HCT116 (cell line): ENCODE data around the gene ALDOC. TPM values are rescaled to one million over a fixed set of nuclear protein-coding genes. Genes with fewer than 3 reads are reported as not detected.

Experiments
- ATAC-seq: fragments of 200-7000 bp; cut with Tn5 transposase; 2 replicates; pipeline ENCODE4 v1.9.1; 2020; ENCODE audit warnings: mild to moderate bottlenecking, moderate library complexity
- BruUV-seq: library from RNA; stranded (reverse); fragments of 400-500 nt; replicated peaks from 2 replicates; lab custom pipeline; 2021; lab: Mats Ljungman, UMichigan
- CTCF ChIA-PET: fragments of 300-600 bp; sonication (Branson Sonifier 250); formaldehyde crosslinking; loops from one replicate; lab custom pipeline; 2021; ENCODE audit warnings: antibody characterized with exemption; lab: Charles Lee
- POLR2A ChIA-PET: fragments of 300-600, 350-600 bp; sonication (Branson Sonifier 250); formaldehyde crosslinking; loops from one replicate; lab custom pipeline; 2021; ENCODE audit warnings: antibody characterized with exemption; lab: Charles Lee
- RAD21 ChIA-PET, 2 experiments: fragments of 300-600 bp; sonication (Branson Sonifier 250); formaldehyde crosslinking; loops; one replicate each; lab custom pipeline; 2023; ENCODE audit warnings: low total read pairs in 2 of 2; ENCODE audit not compliant: uncharacterized antibody in 2 of 2, unreplicated experiment in 2 of 2, low non-redundant PET in 1 of 2; lab: Charles Lee
- DNase-seq: peaks from one replicate; pipeline ENCODE4 v3.0.0-alpha.2; 2010; ENCODE audit warnings: low read depth, low spot score
- H2AFZ ChIP-seq: fragments of 200-600 bp; shearing (Covaris generic), sonication (generic); 2 replicates; pipeline ENCODE4 v1.6.1; 2017; ENCODE audit warnings: low read depth, mixed run types, mixed read lengths, antibody characterized with exemption, low read length; ENCODE audit not compliant: poor library complexity, severe bottlenecking
- H3K27ac ChIP-seq: 2 replicates; pipeline ENCODE4 v1.5.1; 2012; ENCODE audit warnings: low read depth, low read length
- H3K27me3 ChIP-seq: fragments of 200-600 bp; sonication (generic); 2 replicates; pipeline ENCODE4 v1.6.1; 2016; ENCODE audit warnings: mixed run types, low read length, mixed read lengths; ENCODE audit not compliant: insufficient read depth
- H3K36me3 ChIP-seq, 2 experiments: fragments of 200-500 bp in 1 of 2; fragments of 200-600 bp in 1 of 2; sonication (Bioruptor generic) in 1 of 2; sonication (generic) in 1 of 2; 2 replicates each; pipeline versions ENCODE4 v1.5.1 to v1.6.1; 2014 to 2016; ENCODE audit warnings: low read length in 2 of 2, inconsistent platforms in 1 of 2, mixed read lengths in 1 of 2, mixed run types in 1 of 2; ENCODE audit not compliant: insufficient read depth in 2 of 2, control insufficient read depth in 1 of 2
- H3K4me1 ChIP-seq, 2 experiments: fragments of 200-600 bp in 1 of 2; sonication (generic) in 1 of 2; 2 replicates each; pipeline versions ENCODE4 v1.5.1 to v1.6.1; 2012 to 2017; ENCODE audit warnings: low read length in 2 of 2, inconsistent platforms in 1 of 2, mild to moderate bottlenecking in 1 of 2, mixed read lengths in 1 of 2, mixed run types in 1 of 2, moderate library complexity in 1 of 2; ENCODE audit not compliant: insufficient read depth in 2 of 2, control insufficient read depth in 1 of 2
- H3K4me2 ChIP-seq: fragments of 200-600 bp; sonication (generic); 2 replicates; pipeline ENCODE4 v1.6.1; 2017; ENCODE audit warnings: mixed run types, low read length, mixed read lengths
- H3K4me3 ChIP-seq, 2 experiments: fragments of 200-600 bp in 1 of 2; sonication (generic) in 1 of 2; replicated peaks in 1 of 2; 2 replicates each; pipeline ENCODE4 v1.5.1; 2011 to 2016; ENCODE audit warnings: low read length in 2 of 2, control low read depth in 1 of 2, low read depth in 1 of 2, mild to moderate bottlenecking in 1 of 2, mixed read lengths in 1 of 2, mixed run types in 1 of 2
- H3K79me2 ChIP-seq: fragments of 200-600 bp; sonication (generic); 2 replicates; pipeline ENCODE4 v1.6.1; 2017; ENCODE audit warnings: mild to moderate bottlenecking, mixed run types, low read length, moderate library complexity, mixed read lengths; ENCODE audit not compliant: insufficient read depth
- H3K9ac ChIP-seq: fragments of 200-600 bp; sonication (generic); 2 replicates; pipeline ENCODE4 v1.6.1; 2016; ENCODE audit warnings: low read length, mixed read lengths
- H3K9me2 ChIP-seq: fragments of 200-600 bp; sonication (generic), shearing (Covaris generic); 2 replicates; pipeline ENCODE4 v1.6.1; 2017; ENCODE audit warnings: mixed run types, mild to moderate bottlenecking, moderate library complexity; ENCODE audit not compliant: insufficient read depth
- H3K9me3 ChIP-seq, 2 experiments: fragments of 200-500 bp in 1 of 2; fragments of 200-600 bp in 1 of 2; sonication (Bioruptor generic) in 1 of 2; sonication (generic) in 1 of 2; 2 replicates each; pipeline ENCODE4 v1.6.1; 2014 to 2017; ENCODE audit warnings: low read length in 2 of 2, mixed read lengths in 2 of 2, inconsistent platforms in 1 of 2, low read depth in 1 of 2, mild to moderate bottlenecking in 1 of 2, mixed run types in 1 of 2, moderate library complexity in 1 of 2; ENCODE audit not compliant: control insufficient read depth in 1 of 2, insufficient read depth in 1 of 2
- H4K20me1 ChIP-seq: fragments of 200-600 bp; sonication (generic), shearing (Covaris generic); 2 replicates; pipeline ENCODE4 v1.6.1; 2017; ENCODE audit warnings: mixed run types, mild to moderate bottlenecking, moderate library complexity; ENCODE audit not compliant: insufficient read depth
- CBX3 ChIP-seq: IDR thresholded peaks from 2 replicates; pipeline ENCODE4 v1.6.1; 2012; ENCODE audit warnings: low read depth
- EZH2 ChIP-seq: fragments of 200-600 bp; sonication (generic); IDR thresholded peaks from 2 replicates; pipeline ENCODE4 v1.6.1; 2017; ENCODE audit warnings: antibody characterized with exemption, mixed run types
- FOSL1 ChIP-seq: IDR thresholded peaks from 2 replicates; pipeline ENCODE4 v1.6.1; 2012; ENCODE audit warnings: low read depth
- POLR2A ChIP-seq: IDR thresholded peaks from 2 replicates; pipeline ENCODE4 v1.7.0; 2011; ENCODE audit warnings: borderline replicate concordance; ENCODE audit not compliant: insufficient read depth, insufficient read length; ENCODE audit errors: extremely low read depth
- POLR2AphosphoS5 ChIP-seq: IDR thresholded peaks from 2 replicates; pipeline ENCODE4 v1.6.1; 2011; ENCODE audit warnings: mild to moderate bottlenecking, low read depth, low read length, moderate library complexity
- RAD21 ChIP-seq: IDR thresholded peaks from 2 replicates; pipeline ENCODE4 v1.6.1; 2012; ENCODE audit warnings: low read depth, mild to moderate bottlenecking
- SIN3A ChIP-seq: IDR thresholded peaks from 2 replicates; pipeline ENCODE4 v1.6.1; 2012; ENCODE audit warnings: low read depth
- SP1 ChIP-seq: IDR thresholded peaks from 2 replicates; pipeline ENCODE4 v1.6.1; 2012; ENCODE audit warnings: low read depth
- TCF7L2 ChIP-seq: IDR thresholded peaks from 2 replicates; pipeline ENCODE4 v1.7.0; 2011; ENCODE audit warnings: borderline replicate concordance, inconsistent platforms; ENCODE audit not compliant: insufficient read depth, insufficient read length; ENCODE audit errors: extremely low read depth
- intact Hi-C: fragments of 100-400 bp; cut with micrococcal nuclease; formaldehyde crosslinking; loops from 2 replicates; pipeline ENCODE4 v1.10.0; 2022
- total RNA-seq: library from RNA; stranded (reverse); gene quantifications from one replicate; pipeline ENCODE4 v1.2.1, GENCODE V29; 2021; ENCODE audit not compliant: unreplicated experiment
- TF ChIP-seq, protein P1 (sequence below): IDR thresholded peaks from 2 replicates; pipeline ENCODE4 v1.6.1; 2012
- TF ChIP-seq, protein P2 (sequence below), 3 experiments: fragments of 200-600 bp in 1 of 3; sonication (generic) in 1 of 3; IDR thresholded peaks in 2 of 3; conservative IDR thresholded peaks in 1 of 3; 2 replicates each; pipeline ENCODE4 v1.5.1; 2012 to 2017; ENCODE audit warnings: low read depth in 2 of 3, low read length in 2 of 3, antibody characterized with exemption in 1 of 3, borderline replicate concordance in 1 of 3, control low read depth in 1 of 3, mild to moderate bottlenecking in 1 of 3, mixed read lengths in 1 of 3, mixed run types in 1 of 3, moderate library complexity in 1 of 3; ENCODE audit not compliant: insufficient read depth in 1 of 3
- TF ChIP-seq, protein P3 (sequence below): IDR thresholded peaks from 2 replicates; pipeline ENCODE4 v1.6.1; 2012; ENCODE audit warnings: low read depth

ALDOC gene
- total RNA-seq, 1 experiment from 2014 or later: 82.8 TPM

DNA sequence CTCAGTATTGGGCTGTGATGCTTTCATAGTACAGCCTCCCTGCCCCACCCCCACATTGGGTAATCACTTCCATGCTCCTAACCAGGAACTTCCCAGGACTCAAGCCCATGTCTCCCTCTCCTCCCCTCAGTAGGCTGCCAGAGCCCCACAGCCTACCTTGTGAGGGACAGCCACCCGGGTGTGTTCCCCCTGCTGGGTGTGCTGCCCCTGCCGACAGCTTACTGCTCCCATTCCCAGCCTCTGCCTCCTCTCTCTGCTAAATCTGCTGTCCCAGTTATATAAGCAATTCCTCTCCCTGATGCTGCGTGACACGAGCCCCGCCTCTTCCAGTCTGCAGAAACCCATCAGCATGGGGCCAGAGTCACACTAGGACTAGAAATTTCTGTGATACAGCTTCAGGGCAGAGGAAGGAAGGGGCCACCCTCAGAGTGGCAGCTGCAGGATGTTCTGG is 37.3 kb upstream of the ALDOC start, which contains the start of gene RSKR:
Gene RSKR (minus strand): TSS at position 255 of the 451 bp plus-strand sequence. CDS start 24 bp downstream, at position 231.
- H2AFZ ChIP-seq: no peak within 1 kb of the TSS
- no peak within 1 kb of the TSS for H3K4me3 ChIP-seq
- no peak for ATAC-seq
- H3K9me2 ChIP-seq: no peaks in the 10 kb centered on the region
- H3K27ac ChIP-seq: no peak within 1 kb of the TSS
- H3K36me3 ChIP-seq: peaks cover 50 to 64% of the 10 kb centered on the region in 2 experiments
- no peaks in the 10 kb centered on the region for H3K4me1 ChIP-seq
- ChIA-PET CTCF (interaction anchor here (1.4 kb wide), 1 partner anchor 10 kb away, joined by 3 read pairs; no protein-coding TSS in a partner anchor), POLR2A (no interaction called here), RAD21 (no interaction called here)
- no peak for DNase-seq
- no peaks in the 10 kb centered on the region for H3K79me2 ChIP-seq
- H4K20me1 ChIP-seq: no peaks in the 10 kb centered on the region
- no peak within 1 kb of the TSS for H3K9ac ChIP-seq
- no peak within 1 kb of the TSS for H3K4me2 ChIP-seq
- H3K27me3 ChIP-seq: no peaks in the 10 kb centered on the region
- intact Hi-C loops: loop anchor here (1.0 kb wide), 1 partner anchor 120 kb away; no protein-coding TSS in a partner anchor
- H3K9me3 ChIP-seq: no peaks in the 10 kb centered on the region
- TF ChIP-seq EZH2: no peak
- TF ChIP-seq, protein P1, sequence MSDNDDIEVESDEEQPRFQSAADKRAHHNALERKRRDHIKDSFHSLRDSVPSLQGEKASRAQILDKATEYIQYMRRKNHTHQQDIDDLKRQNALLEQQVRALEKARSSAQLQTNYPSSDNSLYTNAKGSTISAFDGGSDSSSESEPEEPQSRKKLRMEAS: no peak
- TF ChIP-seq POLR2AphosphoS5: no peak
- TF ChIP-seq SP1: no peak
- no peak for TF ChIP-seq RAD21
- TF ChIP-seq TCF7L2: no peak
- TF ChIP-seq, all 23 proteins: peak for 0
- no TSS peak for BruUV-seq

DNA sequence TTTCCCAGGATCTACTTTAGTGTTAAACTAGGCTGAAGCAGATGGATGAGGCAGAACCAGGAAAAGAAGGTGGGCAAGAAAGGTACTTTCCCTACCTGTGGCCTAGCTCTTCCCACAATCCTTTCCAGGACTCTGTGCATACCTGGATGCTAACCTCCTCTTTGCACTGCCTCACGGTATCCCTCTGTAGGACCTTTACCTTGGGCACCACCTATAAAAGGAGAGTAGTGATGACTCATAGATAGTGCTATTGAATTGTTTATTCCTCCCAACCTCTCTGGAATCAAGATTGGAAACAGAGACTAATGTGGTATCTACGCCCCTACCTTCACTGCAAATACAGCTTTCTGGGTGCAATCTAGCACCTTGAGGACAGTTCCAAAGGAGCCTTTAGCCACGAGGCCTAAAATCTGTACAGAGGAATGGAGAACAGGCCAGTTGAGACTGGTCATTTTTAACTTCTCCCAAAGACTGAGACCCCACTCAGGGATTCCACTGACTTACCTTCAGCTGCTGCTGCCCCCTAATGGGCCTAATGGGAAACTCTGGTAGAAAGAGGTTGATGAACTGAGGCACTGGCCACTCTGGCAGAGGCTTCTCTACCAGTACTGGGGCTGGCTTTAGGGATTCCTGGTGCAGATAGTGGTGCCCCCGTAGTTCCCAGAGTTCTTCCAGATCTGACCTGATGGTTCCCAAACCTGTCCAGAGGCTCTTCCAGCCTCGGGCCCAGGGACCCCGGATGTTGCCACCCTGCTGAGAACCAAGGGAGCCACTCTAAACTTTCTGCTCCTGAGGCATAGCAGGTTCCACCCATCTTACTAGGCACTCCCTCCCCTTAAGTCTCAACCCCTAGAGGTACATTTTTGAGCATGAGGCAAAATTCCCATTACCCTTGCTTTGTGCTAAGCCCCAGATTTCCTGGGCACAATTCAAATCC is 36.5 kb upstream of the ALDOC start:
- H3K4me1 ChIP-seq: no peaks in the 10 kb centered on the region
- H3K9ac ChIP-seq: no peak overlapping the region
- H3K4me3 ChIP-seq: no peak overlapping the region
- intact Hi-C loops: loop anchor here (1.0 kb wide), 1 partner anchor 119 kb away; no protein-coding TSS in a partner anchor
- CTCF ChIA-PET: interaction anchor here (1.0 to 1.5 kb wide), 3 partner anchors 11 to 17 kb away, joined by 3 read pairs; no protein-coding TSS in a partner anchor
- no TSS peak for BruUV-seq
- H3K27me3 ChIP-seq: no peaks in the 10 kb centered on the region
- H3K4me2 ChIP-seq: no peak overlapping the region
- no peak overlapping the region for H2AFZ ChIP-seq
- no peaks in the 10 kb centered on the region for H4K20me1 ChIP-seq
- H3K27ac ChIP-seq: no peak overlapping the region
- ATAC-seq (peak; percentile 84), DNase-seq (no peak)
- peaks cover 43 to 56% of the 10 kb centered on the region in 2 experiments for H3K36me3 ChIP-seq
- no peaks in the 10 kb centered on the region for H3K9me3 ChIP-seq
- POLR2A ChIA-PET: no interaction called here
- no peaks in the 10 kb centered on the region for H3K9me2 ChIP-seq
- RAD21 ChIA-PET: no interaction called here
- no peaks in the 10 kb centered on the region for H3K79me2 ChIP-seq
- TF ChIP-seq FOSL1 (no peak), POLR2A (no peak), POLR2AphosphoS5 (no peak), SIN3A (no peak), CBX3 (no peak), RAD21 (peak; percentile 52)
- TF ChIP-seq, protein P2, sequence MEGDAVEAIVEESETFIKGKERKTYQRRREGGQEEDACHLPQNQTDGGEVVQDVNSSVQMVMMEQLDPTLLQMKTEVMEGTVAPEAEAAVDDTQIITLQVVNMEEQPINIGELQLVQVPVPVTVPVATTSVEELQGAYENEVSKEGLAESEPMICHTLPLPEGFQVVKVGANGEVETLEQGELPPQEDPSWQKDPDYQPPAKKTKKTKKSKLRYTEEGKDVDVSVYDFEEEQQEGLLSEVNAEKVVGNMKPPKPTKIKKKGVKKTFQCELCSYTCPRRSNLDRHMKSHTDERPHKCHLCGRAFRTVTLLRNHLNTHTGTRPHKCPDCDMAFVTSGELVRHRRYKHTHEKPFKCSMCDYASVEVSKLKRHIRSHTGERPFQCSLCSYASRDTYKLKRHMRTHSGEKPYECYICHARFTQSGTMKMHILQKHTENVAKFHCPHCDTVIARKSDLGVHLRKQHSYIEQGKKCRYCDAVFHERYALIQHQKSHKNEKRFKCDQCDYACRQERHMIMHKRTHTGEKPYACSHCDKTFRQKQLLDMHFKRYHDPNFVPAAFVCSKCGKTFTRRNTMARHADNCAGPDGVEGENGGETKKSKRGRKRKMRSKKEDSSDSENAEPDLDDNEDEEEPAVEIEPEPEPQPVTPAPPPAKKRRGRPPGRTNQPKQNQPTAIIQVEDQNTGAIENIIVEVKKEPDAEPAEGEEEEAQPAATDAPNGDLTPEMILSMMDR (IDR thresholded peaks at IDR 0.05 in 2 of 3, conservative IDR thresholded peaks at IDR 0.05 in 1 of 3; ENCODE audit: borderline replicate concordance in 1 of 3, insufficient read depth in 1 of 3, low read depth in 2 of 3, low read length in 2 of 3): peak; percentile 42 to 84 (median 82); a peak in 5 of 6 replicates
- TF ChIP-seq, protein P3, sequence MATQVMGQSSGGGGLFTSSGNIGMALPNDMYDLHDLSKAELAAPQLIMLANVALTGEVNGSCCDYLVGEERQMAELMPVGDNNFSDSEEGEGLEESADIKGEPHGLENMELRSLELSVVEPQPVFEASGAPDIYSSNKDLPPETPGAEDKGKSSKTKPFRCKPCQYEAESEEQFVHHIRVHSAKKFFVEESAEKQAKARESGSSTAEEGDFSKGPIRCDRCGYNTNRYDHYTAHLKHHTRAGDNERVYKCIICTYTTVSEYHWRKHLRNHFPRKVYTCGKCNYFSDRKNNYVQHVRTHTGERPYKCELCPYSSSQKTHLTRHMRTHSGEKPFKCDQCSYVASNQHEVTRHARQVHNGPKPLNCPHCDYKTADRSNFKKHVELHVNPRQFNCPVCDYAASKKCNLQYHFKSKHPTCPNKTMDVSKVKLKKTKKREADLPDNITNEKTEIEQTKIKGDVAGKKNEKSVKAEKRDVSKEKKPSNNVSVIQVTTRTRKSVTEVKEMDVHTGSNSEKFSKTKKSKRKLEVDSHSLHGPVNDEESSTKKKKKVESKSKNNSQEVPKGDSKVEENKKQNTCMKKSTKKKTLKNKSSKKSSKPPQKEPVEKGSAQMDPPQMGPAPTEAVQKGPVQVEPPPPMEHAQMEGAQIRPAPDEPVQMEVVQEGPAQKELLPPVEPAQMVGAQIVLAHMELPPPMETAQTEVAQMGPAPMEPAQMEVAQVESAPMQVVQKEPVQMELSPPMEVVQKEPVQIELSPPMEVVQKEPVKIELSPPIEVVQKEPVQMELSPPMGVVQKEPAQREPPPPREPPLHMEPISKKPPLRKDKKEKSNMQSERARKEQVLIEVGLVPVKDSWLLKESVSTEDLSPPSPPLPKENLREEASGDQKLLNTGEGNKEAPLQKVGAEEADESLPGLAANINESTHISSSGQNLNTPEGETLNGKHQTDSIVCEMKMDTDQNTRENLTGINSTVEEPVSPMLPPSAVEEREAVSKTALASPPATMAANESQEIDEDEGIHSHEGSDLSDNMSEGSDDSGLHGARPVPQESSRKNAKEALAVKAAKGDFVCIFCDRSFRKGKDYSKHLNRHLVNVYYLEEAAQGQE: no peak
